Hepatocyte (in vitro differentiated cells): ENCODE results near the gene CD1D.

Experiments
- EZH2 ChIP-seq: fragments of 200-600 bp; sonication (generic); IDR thresholded peaks from 2 replicates; pipeline ENCODE4 v1.6.1; 2016; ENCODE audit warnings: antibody characterized with exemption, mild to moderate bottlenecking, borderline replicate concordance
- TF ChIP-seq, protein P1 (sequence below): fragments of 200-600 bp; sonication (generic); IDR thresholded peaks from 2 replicates; pipeline ENCODE4 v1.5.1; 2016; ENCODE audit warnings: antibody characterized with exemption, mild to moderate bottlenecking; ENCODE audit not compliant: poor library complexity

DNA sequence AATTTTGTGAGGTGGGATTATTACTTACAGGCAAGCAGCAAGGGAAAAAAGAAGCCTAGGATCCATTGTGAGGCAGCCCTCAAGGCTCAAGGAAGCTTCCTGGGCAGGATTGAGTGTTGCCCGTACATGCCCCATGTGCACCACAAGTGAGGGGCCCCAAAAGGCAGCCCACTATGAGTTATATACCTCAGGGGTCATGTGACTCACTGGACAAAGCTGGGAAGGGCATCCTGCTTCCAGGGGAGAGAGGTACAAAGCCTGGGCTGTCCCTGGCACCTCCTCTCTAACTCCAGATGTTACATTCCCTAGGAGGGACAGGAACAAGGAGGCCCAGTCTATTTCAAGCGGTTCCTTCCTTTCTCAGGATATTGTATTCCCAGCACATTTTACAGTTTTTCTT is 34.0 kb upstream of the CD1D start:
- TF ChIP-seq, protein P1, sequence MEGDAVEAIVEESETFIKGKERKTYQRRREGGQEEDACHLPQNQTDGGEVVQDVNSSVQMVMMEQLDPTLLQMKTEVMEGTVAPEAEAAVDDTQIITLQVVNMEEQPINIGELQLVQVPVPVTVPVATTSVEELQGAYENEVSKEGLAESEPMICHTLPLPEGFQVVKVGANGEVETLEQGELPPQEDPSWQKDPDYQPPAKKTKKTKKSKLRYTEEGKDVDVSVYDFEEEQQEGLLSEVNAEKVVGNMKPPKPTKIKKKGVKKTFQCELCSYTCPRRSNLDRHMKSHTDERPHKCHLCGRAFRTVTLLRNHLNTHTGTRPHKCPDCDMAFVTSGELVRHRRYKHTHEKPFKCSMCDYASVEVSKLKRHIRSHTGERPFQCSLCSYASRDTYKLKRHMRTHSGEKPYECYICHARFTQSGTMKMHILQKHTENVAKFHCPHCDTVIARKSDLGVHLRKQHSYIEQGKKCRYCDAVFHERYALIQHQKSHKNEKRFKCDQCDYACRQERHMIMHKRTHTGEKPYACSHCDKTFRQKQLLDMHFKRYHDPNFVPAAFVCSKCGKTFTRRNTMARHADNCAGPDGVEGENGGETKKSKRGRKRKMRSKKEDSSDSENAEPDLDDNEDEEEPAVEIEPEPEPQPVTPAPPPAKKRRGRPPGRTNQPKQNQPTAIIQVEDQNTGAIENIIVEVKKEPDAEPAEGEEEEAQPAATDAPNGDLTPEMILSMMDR, result no peak
- TF ChIP-seq EZH2, result no peak
